ENCODE data around the gene FAAH2.

DNA sequence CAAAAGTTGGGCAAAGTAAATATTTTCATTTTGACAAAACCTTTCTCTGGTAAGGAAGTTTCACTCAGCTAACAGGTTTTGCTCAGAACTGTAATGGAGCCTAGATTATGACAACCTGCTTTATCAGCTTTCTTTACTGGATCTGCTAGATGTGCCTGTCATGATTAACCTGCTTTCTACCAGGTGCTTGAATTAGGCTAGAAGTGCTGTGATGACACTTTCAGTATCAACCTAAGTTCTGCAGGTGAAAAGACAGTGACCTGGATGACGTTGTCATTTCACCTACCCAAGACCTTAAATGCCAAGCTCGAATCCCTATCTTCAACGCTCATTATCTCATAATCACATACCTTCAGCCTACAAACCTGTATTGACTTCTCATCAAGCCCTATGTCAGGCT lies 1.5 kb upstream of the FAAH2 start:
- TF ChIP-seq, protein P1, sequence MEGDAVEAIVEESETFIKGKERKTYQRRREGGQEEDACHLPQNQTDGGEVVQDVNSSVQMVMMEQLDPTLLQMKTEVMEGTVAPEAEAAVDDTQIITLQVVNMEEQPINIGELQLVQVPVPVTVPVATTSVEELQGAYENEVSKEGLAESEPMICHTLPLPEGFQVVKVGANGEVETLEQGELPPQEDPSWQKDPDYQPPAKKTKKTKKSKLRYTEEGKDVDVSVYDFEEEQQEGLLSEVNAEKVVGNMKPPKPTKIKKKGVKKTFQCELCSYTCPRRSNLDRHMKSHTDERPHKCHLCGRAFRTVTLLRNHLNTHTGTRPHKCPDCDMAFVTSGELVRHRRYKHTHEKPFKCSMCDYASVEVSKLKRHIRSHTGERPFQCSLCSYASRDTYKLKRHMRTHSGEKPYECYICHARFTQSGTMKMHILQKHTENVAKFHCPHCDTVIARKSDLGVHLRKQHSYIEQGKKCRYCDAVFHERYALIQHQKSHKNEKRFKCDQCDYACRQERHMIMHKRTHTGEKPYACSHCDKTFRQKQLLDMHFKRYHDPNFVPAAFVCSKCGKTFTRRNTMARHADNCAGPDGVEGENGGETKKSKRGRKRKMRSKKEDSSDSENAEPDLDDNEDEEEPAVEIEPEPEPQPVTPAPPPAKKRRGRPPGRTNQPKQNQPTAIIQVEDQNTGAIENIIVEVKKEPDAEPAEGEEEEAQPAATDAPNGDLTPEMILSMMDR (IDR thresholded peaks at IDR 0.05 in 4 of 5, conservative IDR thresholded peaks at IDR 0.05 in 1 of 5) = no peak
- no peak for TF ChIP-seq POLR2A (IDR thresholded peaks at IDR 0.05)
